DMS153 (cell line): ENCODE results near the gene TEAD3.
"Not testable (repeated sequence)": the region's sequence is repeated elsewhere in the genome, so short reads cannot be mapped to it uniquely, and the experiment has no call there.

Experiments
- DNase-seq: peaks from one replicate; lab custom pipeline; 2025; lab: John Stamatoyannopoulos, UW

The TEAD3 gene

GRCh38 chr6:35496841-35497570 is at the start of gene TEAD3:
TEAD3 (minus strand) TSS chr6:35497079.
- no peak for DNase-seq

DNA sequence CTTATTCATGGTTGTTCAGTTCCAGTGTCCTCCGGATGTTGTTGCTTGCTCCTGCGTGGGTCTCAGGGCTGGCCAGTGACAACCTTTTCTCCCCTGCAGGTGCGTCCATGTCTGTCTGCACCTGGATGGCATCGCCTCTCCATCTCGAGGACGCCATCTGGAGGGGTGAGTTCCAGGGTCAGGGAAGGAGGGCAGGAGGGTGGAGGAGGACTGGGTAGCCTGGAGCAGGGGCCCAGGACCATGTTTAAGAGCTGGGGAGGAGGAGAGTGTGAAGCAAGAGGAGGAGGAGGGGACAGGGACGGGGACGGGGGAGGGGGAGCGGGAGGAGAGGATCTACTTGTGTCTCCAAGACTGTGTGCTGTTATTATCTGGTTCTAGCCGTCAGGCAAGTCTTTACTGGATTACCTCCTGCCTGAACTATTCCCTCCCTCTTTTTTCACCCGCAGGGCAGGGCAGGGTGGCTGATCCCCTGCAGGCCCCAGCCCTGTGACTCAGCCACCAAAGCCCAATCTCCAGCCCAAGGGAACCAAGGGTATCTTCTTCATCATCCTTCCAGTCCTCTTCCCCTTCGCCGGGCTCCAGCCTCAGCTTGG is 48.0 kb upstream of the TEAD3 start:
- no peak for DNase-seq

- DNase-seq: no peak
Measured at GRCh38 chr6:35543459-35544193, 46.7 kb upstream of the TEAD3 start.

DNA sequence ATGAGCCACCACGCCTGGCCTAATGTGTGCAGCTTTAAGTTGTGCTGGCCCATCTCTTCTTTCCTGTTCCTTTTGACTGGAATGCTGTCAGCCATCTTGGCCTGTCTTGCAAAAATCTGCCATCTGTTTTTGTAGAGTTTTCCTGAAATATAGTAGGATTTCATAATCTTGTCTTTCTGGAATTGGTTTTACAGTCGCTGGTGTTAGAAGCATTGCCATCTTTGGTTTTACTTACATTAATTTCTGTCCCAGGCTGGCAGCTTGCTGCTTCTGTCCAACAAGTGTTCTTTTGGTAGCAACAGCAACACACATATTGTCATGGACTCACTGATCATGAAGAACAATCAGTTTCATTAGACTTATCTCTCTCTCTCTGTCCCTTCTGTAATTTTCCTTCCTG is 45.0 kb upstream of the TEAD3 start:
- no peak for DNase-seq

DNA sequence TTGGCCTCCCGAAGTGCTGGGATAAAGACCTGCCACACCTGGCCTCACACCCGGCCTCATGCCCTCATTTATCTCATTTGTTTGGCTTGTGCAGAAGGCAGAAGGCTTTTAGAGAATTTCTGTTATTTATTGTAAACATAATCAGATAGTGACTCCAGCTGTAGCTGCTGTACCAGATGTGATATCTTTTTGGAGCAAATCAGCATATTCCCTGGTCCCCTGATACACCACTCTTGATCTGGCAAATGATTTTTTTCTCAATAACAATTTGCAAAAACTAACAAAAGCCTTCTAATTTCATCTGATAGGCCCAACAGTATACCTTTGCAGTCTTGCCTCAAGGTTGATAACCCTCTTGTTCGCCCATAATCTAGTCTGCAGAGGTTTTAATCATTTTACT is 42.3 kb upstream of the TEAD3 start:
- DNase-seq: no peak

DNA sequence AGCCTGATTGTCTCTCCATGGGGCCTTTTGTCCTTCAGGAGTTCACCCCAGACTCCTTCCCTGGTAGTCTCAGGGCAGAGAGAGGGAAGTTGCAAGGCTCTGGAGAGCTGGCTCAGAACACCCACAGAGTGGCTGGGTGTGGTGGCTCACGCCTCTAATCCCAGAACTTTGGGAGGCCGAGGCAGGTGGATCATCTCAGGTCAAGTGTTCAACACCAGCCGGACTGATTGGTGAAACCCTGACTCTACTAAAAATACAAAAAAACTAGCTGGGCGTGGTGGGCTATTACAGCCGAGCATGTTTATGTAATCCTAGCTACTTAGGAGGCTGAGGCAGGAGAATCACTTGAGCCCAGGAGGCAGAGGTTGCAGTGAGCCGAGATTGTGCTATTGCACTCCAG is 39.0 kb upstream of the TEAD3 start:
- not testable (repeated sequence) for DNase-seq

DNA sequence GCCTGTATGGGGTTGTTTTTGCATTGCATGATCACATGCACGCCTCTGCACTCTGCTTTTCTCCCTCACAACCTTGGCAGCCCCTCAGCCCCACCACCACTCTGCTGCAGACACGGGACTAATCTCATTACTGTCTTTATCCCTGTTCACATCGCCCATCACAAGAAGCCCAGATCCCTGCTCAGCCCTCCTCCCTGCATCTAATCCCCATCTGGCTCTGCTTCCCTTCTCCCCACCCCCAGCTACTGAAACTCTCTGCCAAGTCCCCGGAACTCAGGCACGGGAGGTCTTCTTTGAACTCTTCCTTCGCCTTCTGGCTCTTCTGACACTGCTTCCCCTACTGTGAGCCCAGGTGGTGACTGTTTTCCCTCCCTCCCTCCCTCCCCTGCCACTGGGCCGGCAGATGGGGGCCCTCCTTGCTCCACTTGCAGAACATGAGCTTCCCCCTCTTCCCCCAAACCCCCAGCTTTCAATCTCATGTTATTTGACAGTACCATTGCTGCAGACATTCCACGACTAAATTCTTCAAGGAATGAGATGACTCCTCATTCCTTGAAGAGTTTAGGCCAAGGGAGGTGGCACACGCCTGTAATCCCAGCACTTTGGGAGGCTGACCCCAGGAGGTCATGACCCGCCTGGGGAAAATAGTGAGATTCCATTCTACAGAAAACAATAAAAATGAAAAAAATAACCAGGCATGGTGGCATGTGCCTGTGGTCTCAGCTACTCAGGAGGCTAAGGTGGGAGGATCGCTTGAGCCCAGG is 37.7 kb upstream of the TEAD3 start:
- DNase-seq: no peak

DNA sequence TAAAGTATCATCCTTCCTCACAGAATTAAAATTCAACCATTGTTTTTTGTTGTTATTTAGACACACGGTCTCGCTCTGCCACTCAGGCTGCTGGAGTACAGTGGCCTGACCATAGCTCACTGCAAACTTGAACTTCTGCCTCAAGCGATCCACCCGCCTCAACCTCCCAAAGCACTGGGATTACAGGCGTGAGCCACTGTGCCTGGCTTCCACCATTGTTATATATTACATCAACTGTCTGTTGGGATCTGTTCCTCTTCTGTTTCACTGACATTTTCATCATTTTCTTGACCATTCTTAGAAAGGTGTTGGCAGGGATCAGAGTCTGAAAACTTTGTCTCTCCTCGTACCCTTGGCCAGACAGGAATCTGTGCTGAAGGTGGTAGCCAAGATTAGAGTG is 37.1 kb upstream of the TEAD3 start:
- no peak for DNase-seq

- DNase-seq: no peak
Measured at GRCh38 chr6:35532126-35532525, 35.2 kb upstream of the TEAD3 start.

- DNase-seq: no peak
Measured at GRCh38 chr6:35524380-35525020, 27.6 kb upstream of the TEAD3 start.

GRCh38 chr6:35522660-35523658 is 26.1 kb upstream of the TEAD3 start:
- DNase-seq: no peak

DNA sequence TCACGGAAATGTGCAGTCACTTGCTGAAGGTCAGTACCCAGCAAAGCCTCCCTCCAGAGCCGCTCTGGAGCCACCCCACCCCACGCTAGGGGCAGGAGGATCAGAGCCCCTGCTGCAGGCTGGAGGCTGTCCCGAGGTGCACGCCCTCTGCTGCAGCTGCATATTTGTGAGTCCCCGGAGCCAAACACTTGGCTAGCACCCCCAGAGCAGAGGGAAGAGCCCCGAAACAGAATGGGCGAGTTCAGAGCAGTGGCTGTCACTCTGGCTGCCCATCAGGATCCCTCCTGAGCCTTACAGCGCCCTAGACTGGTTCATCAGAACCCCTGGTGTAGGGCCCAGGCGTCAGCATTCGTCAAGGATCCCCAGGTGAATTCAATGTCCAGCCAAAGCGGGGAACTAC is 25.3 kb upstream of the TEAD3 start:
- no peak for DNase-seq

DNA sequence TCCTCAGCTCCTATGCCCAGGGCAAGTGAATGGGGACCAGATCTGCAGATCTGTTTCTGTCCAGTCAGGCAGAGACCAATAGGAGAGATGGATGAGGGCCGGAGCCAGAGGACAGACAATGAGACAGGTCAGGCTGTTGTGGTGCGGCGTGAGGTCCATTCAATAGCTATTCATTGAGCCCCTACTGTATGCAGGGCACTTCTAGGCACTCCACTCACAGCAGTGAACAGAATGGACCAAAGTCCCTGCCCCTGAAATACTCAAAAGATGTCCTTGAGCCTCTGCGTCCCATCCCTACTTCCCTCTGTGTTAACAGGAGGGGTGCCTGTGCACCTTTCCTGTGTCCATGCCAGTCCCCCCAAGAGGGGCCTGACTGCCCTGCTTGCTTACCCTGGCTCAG is 24.4 kb upstream of the TEAD3 start:
- no peak for DNase-seq

DNA sequence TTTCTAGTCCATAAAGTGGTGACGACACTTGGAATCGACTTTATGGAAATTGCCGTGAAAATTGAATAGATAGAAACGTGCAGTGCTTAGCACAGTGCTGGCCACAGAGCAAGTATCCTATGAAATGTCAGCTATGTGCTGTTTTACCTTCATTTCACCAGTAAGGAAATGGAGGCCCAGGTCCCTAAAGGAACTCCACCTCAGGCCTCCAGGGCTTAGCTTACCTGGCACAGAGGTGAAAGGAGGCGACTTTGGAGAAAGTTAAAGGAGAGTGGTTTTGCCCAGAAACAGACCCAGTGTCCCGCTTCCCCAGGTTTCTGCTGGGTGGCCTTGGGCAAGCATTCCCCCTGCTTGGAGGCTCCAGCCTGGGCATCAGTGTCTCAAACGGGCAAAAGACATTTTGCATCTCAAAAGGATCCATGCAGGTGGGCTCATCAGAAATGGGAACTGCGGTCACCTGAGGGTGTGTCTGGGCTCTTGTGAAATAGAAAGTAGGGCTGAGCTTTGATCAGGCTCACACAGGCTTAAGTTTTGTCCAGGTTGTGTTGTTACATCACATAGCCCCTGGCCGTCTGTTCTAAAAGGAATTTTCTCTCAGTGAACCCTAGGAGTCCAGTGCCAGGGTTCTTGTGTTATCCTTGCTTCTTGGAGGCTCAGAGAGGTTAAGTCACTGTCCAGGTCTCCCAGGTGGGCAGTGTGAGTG is 22.6 kb upstream of the TEAD3 start:
- no peak for DNase-seq

DNA sequence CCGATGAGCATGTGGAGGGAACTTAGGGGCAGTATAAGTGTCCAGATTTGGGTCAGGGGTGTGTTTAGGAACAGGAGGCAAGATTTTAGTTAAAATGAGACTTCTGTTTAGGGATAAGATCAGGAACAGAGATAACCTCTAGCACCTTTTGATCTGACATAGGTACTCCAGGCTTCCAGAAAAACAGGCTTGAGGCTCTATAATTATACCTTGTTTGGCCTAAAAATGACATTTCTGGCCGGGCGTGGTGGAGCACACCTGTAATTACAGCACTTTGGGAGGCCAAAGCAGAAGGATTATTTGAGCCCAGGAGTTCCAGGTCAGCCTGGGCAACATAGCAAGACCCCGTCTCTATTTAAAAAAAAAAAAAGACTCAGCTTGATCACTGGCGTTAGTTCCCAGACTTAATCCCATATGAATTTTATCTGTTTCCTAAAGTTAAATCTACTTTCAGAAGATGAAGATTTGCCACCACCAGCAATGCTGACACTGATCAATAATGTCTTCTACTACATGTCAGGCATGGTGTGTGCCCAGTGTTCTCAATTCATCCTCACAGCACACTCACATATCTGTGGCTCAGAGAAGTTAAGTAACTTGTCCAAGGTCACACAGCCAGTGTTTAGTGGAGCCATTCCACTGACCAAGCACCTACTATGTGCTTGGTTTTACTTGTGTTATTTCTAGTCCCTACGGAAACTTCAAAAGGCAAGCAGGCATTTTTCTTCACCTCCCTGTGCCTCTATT is 21.9 kb upstream of the TEAD3 start:
- DNase-seq: no peak

DNA sequence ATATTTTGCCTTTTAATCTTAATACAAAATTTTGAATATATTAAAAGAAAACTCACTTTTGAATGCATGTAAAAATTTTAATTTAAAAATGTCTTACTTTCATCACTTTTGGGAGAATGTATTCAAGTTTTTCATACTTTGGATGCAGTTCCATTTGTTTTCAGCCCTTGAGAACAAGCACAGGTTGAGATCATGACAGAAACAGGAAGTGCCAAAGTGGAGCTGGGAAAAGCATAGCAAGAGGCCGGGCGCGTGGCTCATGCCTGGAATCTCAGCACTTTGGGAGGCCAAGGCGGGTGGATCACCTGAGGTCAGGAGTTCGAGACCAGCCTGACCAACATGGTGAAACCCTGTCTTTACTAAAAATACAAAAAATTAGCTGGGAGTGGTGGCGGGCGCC is 21.1 kb upstream of the TEAD3 start:
- not testable (repeated sequence) for DNase-seq

DNA sequence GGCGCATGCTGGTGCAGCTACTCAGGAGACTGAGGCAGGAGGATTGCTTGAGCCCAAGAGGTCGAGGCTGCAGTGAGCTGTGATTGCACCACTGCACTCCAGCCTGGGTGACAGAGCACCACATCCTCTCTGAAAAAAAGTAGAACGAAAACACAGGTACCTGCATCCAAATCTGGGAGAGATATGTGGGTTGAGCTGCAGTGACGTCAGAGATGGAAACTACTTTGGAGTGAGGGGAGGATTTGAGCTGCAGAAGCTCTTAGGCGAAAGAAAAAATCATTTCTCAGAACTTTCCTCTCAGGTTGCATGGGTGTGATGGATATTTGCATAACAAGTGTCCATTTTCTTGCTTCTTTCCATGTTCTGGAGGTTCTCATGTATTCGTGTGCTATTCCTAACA is 19.8 kb upstream of the TEAD3 start:
- DNase-seq: no peak

DNA sequence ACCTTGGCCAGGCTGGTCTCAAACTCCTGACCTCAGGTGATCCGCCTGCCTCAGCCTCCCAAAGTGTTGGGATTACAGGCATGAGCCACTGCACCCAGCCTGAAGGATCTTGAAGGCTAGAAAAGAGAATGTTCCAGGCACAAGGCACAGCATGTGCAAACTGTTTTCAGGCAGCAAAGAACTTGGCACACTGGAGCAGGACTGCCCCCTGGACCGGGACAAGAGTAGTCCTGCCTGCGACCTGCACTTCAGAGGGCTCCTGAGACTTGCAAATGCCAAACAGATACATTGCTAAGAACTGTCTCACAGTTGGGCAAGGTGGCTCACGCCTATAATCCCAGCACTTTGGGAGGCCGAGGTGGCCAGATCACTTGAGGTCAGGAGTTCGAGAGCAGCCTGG is 19.1 kb upstream of the TEAD3 start:
- not testable (repeated sequence) for DNase-seq

DNA sequence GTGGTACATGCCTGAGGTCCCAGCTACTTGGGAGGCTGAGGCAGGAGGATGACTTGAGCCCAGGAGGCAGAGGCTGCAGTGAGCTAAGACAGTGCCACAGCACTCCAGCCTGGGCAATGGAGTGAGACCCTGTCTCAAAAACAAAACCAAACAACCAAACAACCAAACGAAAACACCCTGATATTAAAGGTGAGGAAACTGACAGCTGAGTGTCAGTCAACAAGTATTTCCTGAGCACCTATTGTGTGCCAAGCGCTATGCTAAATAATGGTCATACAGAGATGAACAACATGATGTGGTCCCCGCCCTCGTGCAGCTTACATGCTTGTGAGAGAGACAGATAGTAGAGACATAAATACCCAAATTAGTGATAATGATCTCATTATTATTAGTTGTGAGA is 17.7 kb upstream of the TEAD3 start:
- DNase-seq: no peak
